ENCODE results near the gene ZBTB46.
A peak's percentile ranks its signal among the peaks of the same experiment; 100 is the strongest.
"Not testable (repeated sequence)": the region's sequence is repeated elsewhere in the genome, so short reads cannot be mapped to it uniquely, and the experiment has no call there.

ZBTB46 gene, protein sequence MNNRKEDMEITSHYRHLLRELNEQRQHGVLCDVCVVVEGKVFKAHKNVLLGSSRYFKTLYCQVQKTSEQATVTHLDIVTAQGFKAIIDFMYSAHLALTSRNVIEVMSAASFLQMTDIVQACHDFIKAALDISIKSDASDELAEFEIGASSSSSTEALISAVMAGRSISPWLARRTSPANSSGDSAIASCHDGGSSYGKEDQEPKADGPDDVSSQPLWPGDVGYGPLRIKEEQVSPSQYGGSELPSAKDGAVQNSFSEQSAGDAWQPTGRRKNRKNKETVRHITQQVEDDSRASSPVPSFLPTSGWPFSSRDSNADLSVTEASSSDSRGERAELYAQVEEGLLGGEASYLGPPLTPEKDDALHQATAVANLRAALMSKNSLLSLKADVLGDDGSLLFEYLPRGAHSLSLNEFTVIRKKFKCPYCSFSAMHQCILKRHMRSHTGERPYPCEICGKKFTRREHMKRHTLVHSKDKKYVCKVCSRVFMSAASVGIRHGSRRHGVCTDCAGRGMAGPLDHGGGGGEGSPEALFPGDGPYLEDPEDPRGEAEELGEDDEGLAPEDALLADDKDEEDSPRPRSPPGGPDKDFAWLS

DNA sequence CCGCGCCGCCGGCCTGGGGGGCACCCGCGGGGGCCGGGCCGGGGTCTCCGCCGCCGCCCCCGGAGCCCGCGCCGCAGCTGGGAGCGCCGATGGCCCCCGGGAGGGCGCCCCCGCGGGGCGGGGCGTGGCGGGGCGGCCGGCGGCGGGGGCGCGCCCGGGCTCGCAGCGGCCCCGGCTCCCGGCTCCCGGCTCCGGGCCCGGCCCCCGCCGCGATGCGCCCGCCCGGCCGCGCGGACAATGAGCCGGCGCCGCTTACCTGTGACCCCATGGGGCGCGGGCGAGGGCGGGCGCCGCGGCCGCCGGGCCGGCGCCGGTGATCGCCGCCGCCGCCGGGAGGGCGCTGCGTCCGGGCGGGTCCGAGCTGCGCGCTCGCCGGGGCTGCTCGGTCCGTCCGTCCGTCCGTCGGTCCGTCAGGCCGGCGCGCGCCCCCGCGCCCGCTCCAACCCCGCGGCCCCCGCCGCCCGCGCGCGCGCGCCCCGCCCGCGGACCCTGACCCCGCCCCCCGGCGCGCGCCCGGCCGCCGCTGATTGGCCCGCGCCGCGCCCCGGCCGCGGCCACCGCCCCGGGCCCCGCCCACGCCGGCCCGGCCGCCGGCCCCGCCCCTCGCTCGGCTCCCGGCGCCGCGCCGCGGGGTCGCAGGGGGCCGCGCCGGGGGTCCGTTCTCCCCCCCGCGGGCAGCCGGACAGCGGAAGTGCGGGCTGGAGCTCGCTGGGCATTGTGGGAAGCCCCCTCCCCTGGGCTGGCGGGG, at the start of gene ZBTB46:
Gene ZBTB46 (minus strand): TSS at position 424 of the 748 bp plus-strand sequence. CDS start 40,507 bp downstream, outside the sequence.
- DNase-seq, result no peak

DNA sequence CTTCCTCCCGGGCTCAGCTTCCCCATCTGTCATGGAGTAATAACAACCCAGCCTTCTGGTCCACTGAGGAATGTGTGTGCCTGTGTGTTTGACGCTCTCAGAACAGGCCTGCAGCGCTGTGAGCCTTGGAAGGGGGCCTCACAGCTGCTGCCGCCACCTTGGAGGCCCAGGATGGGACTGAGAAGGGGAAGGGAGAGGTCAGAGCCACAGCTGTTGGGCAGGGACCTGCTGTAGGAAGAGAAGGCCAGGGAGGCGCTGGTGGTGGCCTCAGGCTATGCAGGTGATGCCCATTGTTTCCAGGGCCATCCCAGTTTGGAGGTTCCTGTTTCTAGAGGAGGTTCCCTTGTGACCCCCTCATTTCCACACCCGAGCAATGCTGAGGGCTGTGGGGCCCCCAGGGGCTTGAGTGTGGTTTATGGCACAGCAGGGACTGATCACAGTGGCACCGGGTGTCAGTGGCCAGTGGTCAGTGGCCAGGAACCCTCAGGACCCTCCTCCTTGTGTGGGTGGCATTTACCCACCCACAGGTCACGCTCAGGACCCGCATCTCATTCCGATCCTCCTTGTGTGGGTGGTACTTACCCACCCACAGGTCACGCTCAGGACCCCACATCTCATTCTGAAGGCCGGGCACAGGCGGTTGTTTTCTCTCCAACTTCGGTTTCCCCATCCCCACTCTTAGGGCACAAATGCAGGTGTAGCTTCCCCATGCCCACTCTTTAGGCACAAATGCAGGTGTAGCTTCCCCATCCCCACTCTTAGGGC, 48.0 kb upstream of the ZBTB46 start:
- no peak for DNase-seq

DNA sequence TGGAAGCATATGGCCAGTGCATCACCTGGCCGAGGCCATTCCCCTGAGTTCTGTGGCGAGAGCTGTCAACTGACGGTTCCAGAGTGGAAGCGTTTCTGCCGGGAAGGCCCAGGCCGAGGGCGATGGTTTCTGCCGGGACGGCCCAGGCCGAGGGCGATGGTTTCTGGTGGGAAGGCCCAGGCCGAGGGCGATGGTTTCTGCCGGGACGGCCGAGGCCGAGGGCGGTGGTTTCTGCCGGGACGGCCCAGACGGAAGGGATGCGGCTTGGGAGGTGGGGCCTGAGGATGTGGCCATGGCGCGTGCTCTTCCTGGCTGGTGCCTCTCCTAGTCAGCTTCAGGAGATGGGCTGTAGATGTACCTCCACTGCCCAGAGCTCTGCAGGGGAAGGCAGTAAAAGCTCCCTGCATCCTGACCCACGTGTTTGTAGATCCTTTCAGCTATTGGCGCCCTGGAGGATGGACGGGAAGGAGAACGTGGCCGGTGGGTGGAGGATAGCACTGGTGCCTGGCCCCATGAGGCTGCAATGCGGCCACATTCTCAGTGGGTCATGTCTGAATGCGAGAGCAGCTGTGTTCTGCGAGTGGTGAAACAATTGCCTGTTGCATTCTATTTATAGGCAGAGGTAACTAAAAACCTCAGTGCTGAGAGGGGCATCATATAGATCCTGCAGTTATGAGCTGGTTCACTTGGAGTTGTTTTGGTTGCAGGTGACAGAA, 46.8 kb upstream of the ZBTB46 start:
- no peak for DNase-seq

DNA sequence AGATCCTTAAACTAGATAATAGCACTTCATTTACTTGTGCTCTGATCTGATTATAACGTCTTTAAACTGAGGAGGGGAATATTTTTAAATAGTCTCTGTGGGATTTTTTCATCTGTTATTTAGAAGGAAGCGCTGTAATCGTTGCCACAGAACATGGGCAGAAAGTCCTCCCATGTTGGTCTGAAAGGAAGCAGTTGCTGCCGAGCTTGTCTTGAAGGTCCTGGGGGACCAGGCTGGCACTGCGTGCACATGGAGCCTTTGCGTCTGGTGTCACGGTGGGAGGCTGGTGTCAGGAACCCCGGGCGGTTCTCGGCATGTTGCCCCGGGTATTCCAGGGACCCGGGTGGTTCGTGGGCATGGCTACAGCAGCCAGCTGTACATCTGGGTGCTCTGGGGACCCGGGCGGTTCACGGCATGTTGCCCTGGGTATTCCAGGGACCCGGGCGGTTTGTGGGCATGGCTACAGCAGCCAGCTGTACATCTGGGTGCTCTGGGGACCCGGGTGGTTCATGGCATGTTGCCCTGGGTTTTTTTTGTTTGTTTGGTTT, 45.5 kb upstream of the ZBTB46 start:
- peak; percentile 77 for DNase-seq

DNA sequence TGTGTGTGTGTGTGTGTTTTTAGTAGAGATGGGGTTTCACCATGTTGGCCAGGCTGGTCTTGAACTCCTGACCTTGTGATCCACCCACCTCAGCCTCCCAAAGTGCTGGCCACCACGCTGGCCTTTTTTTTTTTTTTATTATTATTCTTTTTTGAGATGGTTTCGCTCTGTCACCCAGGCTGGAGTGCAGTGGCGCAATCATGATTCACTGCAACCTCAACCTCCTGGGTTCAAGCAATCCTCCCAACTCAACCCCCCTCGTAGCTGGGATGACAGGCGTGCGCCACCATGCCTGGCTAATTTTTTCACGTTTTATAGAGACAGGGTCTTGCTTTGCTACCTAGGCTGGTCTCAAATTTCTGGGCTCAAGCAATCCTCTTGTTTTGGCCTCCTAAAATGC, 43.2 kb upstream of the ZBTB46 start:
- not testable (repeated sequence) for DNase-seq

DNA sequence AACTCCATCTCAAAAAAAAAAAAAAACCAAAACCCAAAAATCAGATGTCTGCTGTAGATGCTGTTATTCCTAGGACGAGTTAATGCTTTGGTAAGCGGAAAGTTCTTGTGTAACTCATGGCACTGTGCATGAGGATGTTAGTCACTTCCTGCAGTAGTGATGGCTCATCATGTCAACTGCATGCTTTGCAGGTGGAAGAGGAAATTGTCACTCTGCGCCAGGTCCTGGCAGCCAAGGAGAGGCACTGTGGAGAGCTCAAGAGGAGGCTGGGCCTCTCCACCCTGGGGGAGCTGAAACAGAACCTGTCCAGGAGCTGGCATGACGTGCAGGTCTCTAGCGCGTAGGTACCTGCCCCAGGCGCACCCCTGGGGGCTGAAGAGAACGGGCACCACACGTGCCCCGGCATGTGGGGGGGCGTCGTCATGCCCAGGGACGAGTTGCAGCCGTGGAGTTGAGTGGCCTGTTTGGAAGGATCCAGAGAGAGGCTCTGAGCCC, 42.5 kb upstream of the ZBTB46 start:
- no peak for DNase-seq

DNA sequence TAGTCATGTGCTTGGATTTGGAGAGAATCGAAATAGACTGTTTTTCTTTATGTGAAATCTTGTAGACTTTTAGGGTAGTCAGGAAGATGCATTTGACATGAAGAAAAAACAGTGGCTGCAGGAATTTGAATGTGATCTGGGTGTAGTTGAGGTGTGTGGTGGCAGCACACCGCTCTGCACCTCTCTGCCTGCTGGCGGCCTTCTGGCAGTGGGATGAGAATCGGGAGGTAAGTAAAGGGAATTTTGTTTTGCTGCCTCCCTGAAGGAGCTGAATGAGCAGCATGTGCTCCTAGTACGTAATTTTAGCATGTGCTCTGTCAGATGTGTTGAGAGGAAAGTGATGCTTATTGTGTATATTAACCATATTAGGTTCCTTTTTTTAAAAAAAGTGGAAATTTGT, 37.2 kb upstream of the ZBTB46 start:
- DNase-seq, result no peak

DNA sequence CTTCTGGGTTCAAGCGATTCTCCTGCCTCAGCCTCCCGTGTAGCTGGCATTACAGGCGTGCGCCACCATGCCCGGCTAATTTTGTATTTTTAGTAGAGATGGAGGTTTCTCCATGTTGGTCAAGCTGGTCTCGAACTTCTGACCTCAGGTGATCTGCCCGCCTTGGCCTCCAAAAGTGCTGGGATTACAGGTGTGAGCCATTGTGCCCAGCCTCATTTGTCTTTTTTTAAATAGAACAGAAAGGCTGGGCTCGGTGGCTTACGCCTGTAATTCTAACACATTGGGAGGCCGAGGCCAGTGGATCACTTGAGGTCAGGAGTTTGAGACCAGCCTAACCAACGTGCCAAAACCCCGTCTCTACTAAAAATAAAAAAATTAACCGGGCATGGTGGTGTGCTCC, 36.0 kb upstream of the ZBTB46 start:
- DNase-seq, result not testable (repeated sequence)

DNA sequence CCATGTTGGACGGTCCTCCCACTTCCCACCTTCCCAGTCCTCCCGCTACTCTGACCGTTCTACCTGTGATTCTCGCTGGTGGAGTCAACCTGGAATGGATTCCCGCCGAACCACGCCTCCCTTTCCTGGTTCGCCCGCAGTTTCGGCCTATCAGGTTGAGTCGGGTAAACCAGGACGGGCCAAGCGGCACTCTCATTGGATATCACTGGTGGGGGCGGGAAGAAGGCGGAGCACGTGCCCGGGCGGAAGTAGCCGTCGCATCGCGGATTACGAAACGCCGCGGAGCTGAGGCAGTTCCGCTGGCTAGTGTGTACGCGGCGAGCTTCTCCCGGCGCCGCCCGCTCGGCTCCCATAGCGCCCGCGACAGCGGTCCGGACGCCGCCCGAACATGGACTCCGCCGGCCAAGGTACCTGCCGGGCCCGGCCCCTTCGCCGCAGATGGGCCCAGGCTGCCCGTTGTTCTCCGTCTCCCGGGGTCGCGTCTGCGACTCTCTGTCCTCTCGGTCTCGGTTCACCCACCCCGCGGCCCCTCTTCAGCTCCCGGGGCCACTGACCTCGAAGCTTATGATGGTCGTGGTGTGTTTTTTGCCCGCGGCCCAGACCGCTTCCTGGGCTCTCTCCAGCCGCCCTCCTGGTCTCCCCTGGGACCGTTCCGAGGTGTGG, 34.0 kb upstream of the ZBTB46 start, which contains the start of gene TPD52L2:
Gene TPD52L2 (plus strand): TSS at position 293 of the 663 bp plus-strand sequence. CDS start 96 bp downstream, at position 389.
- DNase-seq, result peak; percentile 96

DNA sequence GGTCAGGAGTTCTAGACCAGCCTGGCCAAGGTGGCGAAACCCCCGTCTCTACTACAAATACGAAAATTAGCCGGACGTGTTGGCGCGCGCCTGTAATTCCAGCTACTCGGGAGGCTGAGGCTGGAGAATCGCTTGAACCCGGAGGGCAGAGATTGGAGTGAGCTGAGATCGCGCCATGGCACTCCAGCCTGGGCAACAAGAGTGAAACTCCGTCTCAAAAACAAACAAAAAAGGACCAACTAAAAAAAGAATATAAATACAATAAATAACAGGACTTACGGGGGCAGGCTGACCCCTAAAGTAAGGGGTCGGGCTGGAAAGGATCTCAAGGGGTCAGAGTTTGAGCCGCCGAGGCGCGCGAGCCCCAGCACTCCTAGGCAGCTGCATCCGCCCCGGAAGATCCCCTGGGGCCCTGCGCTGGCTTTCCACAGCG, 33.5 kb upstream of the ZBTB46 start:
- DNase-seq, result no peak

DNA sequence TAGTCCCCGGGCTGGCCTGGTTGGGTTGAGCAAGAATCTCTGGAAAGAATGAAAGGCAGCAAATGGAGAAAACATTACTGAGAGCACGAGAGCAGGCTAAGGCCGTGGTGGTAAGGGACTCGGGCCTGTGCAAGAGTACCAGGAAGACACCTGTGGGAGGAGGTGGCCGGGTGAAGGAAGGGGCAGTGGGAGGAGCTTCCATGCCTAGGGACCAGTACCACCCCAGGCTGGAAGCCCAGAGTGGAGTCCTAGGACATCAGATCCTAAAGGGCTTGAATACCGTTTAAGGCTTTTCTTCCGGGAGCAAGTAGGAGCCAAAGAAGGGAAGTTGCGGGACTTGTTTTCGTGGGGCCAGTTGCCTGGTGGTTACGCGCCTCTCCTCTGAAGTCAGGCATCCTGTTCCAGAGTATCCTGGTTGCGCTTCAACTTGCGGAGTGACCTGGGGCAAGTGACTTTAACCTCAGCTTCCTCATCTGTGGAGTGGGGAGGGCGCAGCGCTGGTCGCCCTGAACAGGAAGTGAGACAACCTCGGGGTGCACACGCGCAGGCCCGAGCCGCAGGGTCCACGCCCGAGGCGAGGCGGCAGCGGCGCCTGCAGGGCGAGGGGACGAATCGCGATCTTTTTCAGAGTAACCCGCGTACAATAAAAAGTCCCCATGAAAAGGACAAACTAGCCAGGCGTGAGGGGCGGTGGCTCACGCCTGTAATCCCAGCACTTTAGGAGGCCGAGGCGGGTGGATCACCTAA, 32.9 kb upstream of the ZBTB46 start:
- DNase-seq, result peak; percentile 15

DNA sequence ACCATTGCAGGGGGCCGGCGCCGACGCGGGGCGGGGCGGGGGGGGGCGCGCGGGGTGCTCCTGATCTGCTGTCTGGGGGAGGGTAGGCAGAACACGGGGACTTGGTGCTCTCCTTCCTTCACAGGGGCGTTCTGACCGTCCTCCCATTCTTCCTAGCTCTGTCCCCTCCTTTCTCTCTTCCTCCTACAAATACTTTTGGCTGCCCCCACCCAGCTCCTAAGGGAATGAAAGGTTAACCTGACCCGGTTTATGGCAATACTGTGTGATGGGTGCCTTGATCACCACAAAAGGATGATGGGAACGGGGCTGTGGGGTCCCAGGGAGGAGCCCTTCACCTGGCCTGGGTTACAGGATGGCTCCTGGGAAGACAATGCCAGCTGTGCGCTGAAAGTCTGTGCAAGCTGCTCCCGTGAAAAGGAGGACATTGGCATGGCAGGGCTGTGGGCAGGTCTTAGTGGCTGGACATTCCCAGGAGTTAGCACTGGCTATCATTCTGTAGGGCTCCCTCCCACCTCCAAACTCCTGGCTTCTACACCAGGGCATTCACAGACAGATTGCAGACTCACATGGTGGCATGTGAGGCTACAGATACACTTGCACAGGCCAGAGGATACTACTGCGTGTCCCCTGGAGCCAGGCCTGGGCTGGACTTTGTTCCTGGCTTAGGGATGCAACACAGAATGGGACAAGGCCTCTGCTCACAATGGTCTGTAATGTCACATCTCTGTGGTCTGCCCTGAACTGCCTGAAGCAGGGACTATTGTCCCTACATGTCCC, 32.1 kb upstream of the ZBTB46 start:
- DNase-seq, result no peak

DNA sequence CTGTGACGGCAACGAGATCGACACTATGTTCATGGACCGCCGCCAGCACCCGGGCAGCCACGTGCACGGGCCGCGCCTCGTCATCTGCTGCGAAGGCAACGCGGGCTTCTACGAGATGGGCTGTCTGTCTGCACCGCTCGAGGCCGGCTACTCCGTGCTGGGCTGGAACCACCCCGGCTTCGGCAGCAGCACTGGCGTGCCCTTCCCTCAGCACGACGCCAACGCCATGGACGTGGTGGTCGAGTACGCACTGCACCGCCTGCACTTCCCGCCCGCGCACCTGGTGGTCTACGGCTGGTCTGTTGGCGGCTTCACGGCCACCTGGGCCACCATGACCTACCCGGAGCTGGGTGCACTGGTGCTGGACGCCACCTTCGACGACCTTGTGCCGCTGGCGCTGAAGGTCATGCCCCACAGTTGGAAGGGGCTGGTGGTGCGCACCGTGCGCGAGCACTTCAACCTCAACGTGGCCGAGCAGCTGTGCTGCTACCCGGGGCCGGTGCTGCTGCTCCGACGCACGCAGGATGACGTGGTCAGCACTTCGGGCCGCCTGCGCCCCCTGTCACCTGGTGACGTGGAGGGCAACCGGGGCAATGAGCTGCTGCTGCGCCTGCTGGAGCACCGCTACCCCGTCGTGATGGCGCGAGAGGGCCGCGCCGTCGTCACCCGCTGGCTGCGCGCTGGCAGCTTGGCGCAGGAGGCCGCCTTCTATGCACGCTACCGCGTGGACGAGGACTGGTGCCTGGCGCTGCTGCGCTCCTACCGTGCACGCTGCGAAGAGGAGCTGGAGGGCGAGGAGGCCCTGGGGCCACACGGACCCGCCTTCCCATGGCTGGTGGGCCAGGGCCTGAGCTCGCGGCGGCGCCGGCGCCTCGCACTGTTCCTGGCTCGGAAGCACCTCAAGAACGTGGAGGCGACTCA, 31.2 kb upstream of the ZBTB46 start:
- DNase-seq, result no peak

DNA sequence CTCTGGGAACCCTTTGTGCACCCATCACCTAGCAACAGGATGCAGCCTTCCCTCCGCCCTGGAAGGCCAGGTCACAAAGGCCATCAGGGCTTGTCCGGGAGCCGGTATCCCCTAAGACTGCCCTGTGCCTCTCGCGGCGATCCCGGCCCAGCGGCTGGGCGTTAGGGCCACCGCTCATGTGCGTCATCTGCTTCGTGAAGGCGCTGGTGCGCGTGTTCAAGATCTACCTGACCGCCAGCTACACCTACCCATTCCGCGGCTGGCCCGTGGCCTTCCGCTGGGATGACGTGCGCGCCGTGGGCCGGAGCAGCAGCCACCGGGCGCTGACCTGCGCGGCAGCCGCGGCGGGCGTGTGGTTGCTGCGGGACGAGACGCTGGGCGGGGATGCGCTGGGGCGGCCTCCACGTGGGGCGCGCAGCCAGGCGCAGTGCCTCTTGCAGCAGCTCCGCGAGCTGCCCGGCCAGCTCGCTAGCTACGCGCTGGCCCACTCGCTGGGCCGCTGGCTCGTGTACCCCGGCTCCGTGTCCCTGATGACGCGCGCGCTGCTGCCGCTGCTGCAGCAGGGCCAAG, 30.4 kb upstream of the ZBTB46 start, which contains the start of gene ABHD16B:
Gene ABHD16B (plus strand): TSS at position 134 of the 570 bp plus-strand sequence. CDS start 43 bp downstream, at position 177.
- DNase-seq, result no peak

DNA sequence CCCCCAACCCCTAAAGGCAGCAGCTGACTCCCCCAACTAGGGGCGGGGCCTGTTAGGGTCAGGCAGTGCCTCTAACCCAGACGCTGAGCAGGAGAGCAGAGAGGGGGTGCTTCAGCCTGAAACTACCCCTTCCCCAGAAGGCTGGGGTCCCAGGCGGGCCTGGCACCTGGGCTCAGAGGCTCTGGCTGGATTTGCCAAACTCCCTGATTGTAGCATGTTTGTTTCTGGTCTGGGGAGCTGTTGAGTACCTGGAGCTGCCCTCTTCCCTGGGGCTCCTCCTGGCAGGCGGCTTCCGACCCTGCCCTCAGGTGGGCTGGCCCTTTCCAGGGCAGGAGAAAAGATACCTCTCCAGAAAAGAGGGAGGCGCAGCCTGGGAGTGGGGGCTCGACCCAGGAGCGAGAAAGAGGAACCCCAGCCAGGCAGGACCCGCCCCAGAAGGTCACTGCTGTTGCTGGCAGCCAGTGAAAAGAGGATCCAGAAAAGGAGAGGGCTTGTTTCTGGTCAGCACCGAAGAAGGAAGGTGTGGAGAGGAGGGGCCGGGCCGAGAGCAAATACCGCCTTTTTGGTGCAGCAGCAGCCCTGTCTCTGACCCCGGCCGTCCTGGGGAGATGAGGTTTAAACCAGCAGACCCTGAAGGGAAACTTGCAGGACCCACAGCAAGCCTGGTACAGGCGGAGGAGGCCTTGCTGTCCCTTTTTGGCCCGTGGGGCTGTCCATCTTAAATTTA, 29.4 kb upstream of the ZBTB46 start:
- DNase-seq, result no peak

DNA sequence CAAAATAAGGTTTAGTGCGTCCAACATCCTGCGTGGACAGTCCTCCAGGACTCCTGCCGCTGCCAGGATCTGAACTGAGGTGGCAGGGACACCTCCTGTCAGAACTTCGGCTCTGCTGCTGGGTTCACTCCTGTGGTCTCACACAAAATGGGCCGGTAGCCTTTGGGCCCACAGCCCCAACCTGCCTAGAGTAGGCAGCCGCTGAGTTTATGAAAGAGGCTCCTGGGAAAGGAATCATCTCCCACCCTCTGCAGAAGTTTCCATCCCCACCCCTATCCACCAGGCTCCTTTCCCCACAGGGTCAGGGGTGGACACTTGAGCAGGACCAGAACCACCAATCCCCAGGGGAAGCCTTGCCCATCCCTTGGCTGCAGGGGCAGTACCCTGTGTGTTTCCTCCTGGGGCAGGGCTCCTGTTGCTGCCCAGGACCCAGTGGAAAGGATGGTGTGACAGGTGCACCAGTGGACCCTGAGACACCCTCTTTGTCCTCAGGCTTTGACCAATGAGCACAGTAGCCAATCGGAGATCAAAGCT, 28.2 kb upstream of the ZBTB46 start:
- no peak for DNase-seq
